ENCODE data around the gene EPHB6. TPM values are rescaled to one million over a fixed set of nuclear protein-coding genes. Genes with fewer than 3 reads are reported as not detected.

EPHB6 gene
- polyA plus RNA-seq, 1 donor from 2014 or later = 25.3 TPM

- no peak for TF ChIP-seq SMC3 (conservative IDR thresholded peaks at IDR 0.05; ENCODE audit: poor library complexity)
- no peak for TF ChIP-seq REST (IDR thresholded peaks at IDR 0.05; ENCODE audit: borderline replicate concordance)
- no peak for TF ChIP-seq MXI1 (conservative IDR thresholded peaks at IDR 0.05; ENCODE audit: poor library complexity, severe bottlenecking)
- no peak for TF ChIP-seq TAF1 (IDR thresholded peaks at IDR 0.05; ENCODE audit: low read depth)
- no peak for TF ChIP-seq EP300 (conservative IDR thresholded peaks at IDR 0.05; ENCODE audit: poor library complexity, severe bottlenecking)
- TF ChIP-seq RAD21 (conservative IDR thresholded peaks at IDR 0.05) = no peak
- TF ChIP-seq EZH2 (IDR thresholded peaks at IDR 0.05; ENCODE audit: borderline replicate concordance, insufficient read depth, low read length, poor library complexity, severe bottlenecking) = no peak
- no peak for TF ChIP-seq POLR2AphosphoS5 (IDR thresholded peaks at IDR 0.05)
- no peak for TF ChIP-seq CTCF (IDR thresholded peaks at IDR 0.05; ENCODE audit: poor library complexity, severe bottlenecking)
- Histone ChIP-seq H2AFZ (ENCODE audit: low read depth, low read length) (no peak overlapping the region), H3K9me3 (ENCODE audit: low read length) (no peaks in the 10 kb centered on the region), H4K20me1 (ENCODE audit: insufficient read depth) (no peaks in the 10 kb centered on the region), H3K27ac (ENCODE audit: low read length) (no peak overlapping the region), H3K4me2 (ENCODE audit: low read length) (no peak overlapping the region), H3F3A (ENCODE audit: insufficient read depth, low read length, poor library complexity, severe bottlenecking) (no peaks in the 10 kb centered on the region), H3K9ac (ENCODE audit: low read length) (no peak overlapping the region), H3K4me3 (ENCODE audit: low read length) (no peak overlapping the region), H3K27me3 (ENCODE audit: insufficient read depth, low read depth, low read length) (no peaks in the 10 kb centered on the region), H3K9me2 (ENCODE audit: insufficient read depth, low read length) (no peaks in the 10 kb centered on the region), H3K36me3 (ENCODE audit: insufficient read depth, low read length) (no peaks in the 10 kb centered on the region), H3K79me2 (replicated peaks; ENCODE audit: insufficient read depth, low read length) (no peaks in the 10 kb centered on the region)
Measured at GRCh38 chr7:142876236-142876960, 21.5 kb downstream of the EPHB6 start.

GRCh38 chr7:142876991-142877910 lies 22.4 kb downstream of the EPHB6 start:
- no peak overlapping the region for H2AFZ ChIP-seq (ENCODE audit: low read depth, low read length)
- no peaks in the 10 kb centered on the region for H3K9me2 ChIP-seq (ENCODE audit: insufficient read depth, low read length)
- H3K79me2 ChIP-seq (replicated peaks; ENCODE audit: insufficient read depth, low read length) = no peaks in the 10 kb centered on the region
- H3K4me2 ChIP-seq (ENCODE audit: low read length) = no peak overlapping the region
- no peaks in the 10 kb centered on the region for H3K27me3 ChIP-seq (ENCODE audit: insufficient read depth, low read depth, low read length)
- no peak overlapping the region for H3K27ac ChIP-seq (ENCODE audit: low read length)
- TF ChIP-seq RAD21 (conservative IDR thresholded peaks at IDR 0.05) (no peak), CTCF (IDR thresholded peaks at IDR 0.05; ENCODE audit: poor library complexity, severe bottlenecking) (no peak), MXI1 (conservative IDR thresholded peaks at IDR 0.05; ENCODE audit: poor library complexity, severe bottlenecking) (no peak), SMC3 (conservative IDR thresholded peaks at IDR 0.05; ENCODE audit: poor library complexity) (no peak), POLR2AphosphoS5 (IDR thresholded peaks at IDR 0.05) (no peak), REST (IDR thresholded peaks at IDR 0.05; ENCODE audit: borderline replicate concordance) (no peak), EZH2 (IDR thresholded peaks at IDR 0.05; ENCODE audit: borderline replicate concordance, insufficient read depth, low read length, poor library complexity, severe bottlenecking) (no peak), EP300 (conservative IDR thresholded peaks at IDR 0.05; ENCODE audit: poor library complexity, severe bottlenecking) (no peak), TAF1 (IDR thresholded peaks at IDR 0.05; ENCODE audit: low read depth) (no peak)
- H3K36me3 ChIP-seq (ENCODE audit: insufficient read depth, low read length) = no peaks in the 10 kb centered on the region
- H4K20me1 ChIP-seq (ENCODE audit: insufficient read depth) = no peaks in the 10 kb centered on the region
- no peak overlapping the region for H3K9ac ChIP-seq (ENCODE audit: low read length)
- no peak overlapping the region for H3K4me3 ChIP-seq (ENCODE audit: low read length)
- H3K9me3 ChIP-seq (ENCODE audit: low read length) = no peaks in the 10 kb centered on the region
- H3F3A ChIP-seq (ENCODE audit: insufficient read depth, low read length, poor library complexity, severe bottlenecking) = no peaks in the 10 kb centered on the region

Measured in neural cell (in vitro differentiated cells).